Ovary (tissue), 9 donors: ENCODE results near the gene NUMA1. TPM values are rescaled to one million over a fixed set of nuclear protein-coding genes. Genes with fewer than 3 reads are reported as not detected.

Source experiments
- DNase-seq, 5 donors: peaks; one replicate each; pipeline ENCODE4 v3.0.0-alpha.2; 2019 to 2020
- H3K27ac ChIP-seq, 2 donors: fragments of 200-600 bp; one replicate each; pipeline versions ENCODE4 v1.5.1 to v1.8.0; 2019 to 2022
- H3K27me3 ChIP-seq: fragments of 200-600 bp; one replicate; pipeline ENCODE4 v1.8.0; 2022
- H3K36me3 ChIP-seq: fragments of 200-600 bp; sonication (generic); one replicate; pipeline ENCODE4 v1.5.1; 2019
- H3K4me1 ChIP-seq: one replicate; pipeline ENCODE4 v1.8.1; 2013; ENCODE audit warnings: mild to moderate bottlenecking, moderate library complexity; ENCODE audit not compliant: insufficient read depth
- H3K4me3 ChIP-seq: fragments of 200-600 bp; sonication (generic); one replicate; pipeline ENCODE4 v1.5.1; 2017
- H3K9me3 ChIP-seq, 2 donors: fragments of 200-600 bp in 1 of 2; sonication (generic) in 1 of 2; one replicate each; pipeline versions ENCODE4 v1.5.1 to v1.8.1; 2013 to 2019; ENCODE audit warnings: mild to moderate bottlenecking in 1 of 2, moderate library complexity in 1 of 2
- EP300 ChIP-seq: sonication (generic); formaldehyde crosslinking; IDR thresholded peaks from one replicate; pipeline ENCODE4 v1.6.1; 2017; ENCODE audit warnings: antibody characterized with exemption
- POLR2A ChIP-seq: fragments of 450-650 bp; IDR thresholded peaks from one replicate; pipeline ENCODE4 v1.6.1; 2017; ENCODE audit warnings: antibody characterized with exemption, mild to moderate bottlenecking, moderate library complexity
- WGBS, 3 donors: extraction: QIAGEN DNeasy Blood & Tissue Kit in 1 of 3; methylation state at CpG; one replicate each; pipeline versions ENCODE4 v1.1.5 to v1.1.7; 2013 to 2017; 5-methylcytosine and 5-hydroxymethylcytosine counted together
- intact Hi-C, 4 donors: fragments of 100-400 bp; cut with DNase I; formaldehyde crosslinking; loops; one replicate each; pipeline versions ENCODE4 v1.11.0 to v1.15.1; 2022 to 2023
- polyA plus RNA-seq, 2 donors: library from polyadenylated mRNA; stranded (reverse); fragments of 200-250 nt in 1 of 2; fragments of 350-450 nt in 1 of 2; fragmentation: Illumina TruSeq in 1 of 2; extraction: RNeasy Lipid Tissue Mini Kit (QIAGEN cat#74804) in 1 of 2; gene quantifications; one replicate each; pipeline ENCODE4 v1.2.3, GENCODE V29; 2013 to 2014
- total RNA-seq, 7 donors: library from RNA; depleted of rRNA in 2 of 7; stranded (reverse); fragments of >200 nt in 2 of 7; fragmentation: NEBNext Ultra II Directional in 3 of 7; extraction: Animal tissue kit (Norgen Biotek cat#: 25700) in 3 of 7; gene quantifications; one replicate each; pipeline versions ENCODE4 v1.1.0 to v1.2.4, GENCODE V29; 2016 to 2023
- TF ChIP-seq, protein P1 (sequence below), 3 donors: fragments of 450-650 bp in 2 of 3; fragments of 200-600 bp in 1 of 3; IDR thresholded peaks; one replicate each; pipeline versions ENCODE4 v1.5.1 to v1.8.0; 2016 to 2022; ENCODE audit warnings: antibody characterized with exemption in 3 of 3, mild to moderate bottlenecking in 1 of 3
- donor health status: DM: no; HTN: no; CAD: no; lungs with moderate emphysema.
- donor health status: DM: no; HTN: no; CAD: no.
- donor health status: Bipolar disorder and iron deficiency.
- donor health status: DM: yes; HTN: yes; CAD: no.
- donor health status: DM: no; HTN: no; CAD: no.
- donor health status: DM: yes; HTN: yes; CAD: no.

NUMA1 gene
- total and polyA plus RNA-seq, 9 donors, result 156 to 270 (median 235) TPM

DNA sequence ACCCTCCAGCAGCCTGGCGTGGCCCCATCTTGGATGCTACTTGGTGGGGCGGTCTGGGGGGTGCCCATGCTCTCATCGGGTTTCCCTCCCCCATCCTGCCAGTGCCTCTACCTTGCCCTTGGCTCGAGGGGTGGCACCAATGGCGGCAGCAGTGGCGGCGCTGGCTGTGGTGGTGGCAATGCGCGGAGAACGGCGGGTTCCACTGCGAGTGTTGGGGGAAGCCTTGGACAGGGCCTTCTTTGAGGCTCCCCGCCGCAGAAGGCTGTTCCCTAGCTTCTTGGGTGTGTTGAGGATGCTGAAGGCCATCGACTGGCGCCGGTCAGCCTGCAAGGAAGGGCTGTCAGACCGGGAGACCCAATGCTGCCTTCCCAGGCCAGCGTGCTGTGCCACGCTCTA is 76.6 kb downstream of the NUMA1 start:
- no peak overlapping the region for H3K27ac ChIP-seq
- TF ChIP-seq POLR2A, result no peak
- TF ChIP-seq, protein P1, sequence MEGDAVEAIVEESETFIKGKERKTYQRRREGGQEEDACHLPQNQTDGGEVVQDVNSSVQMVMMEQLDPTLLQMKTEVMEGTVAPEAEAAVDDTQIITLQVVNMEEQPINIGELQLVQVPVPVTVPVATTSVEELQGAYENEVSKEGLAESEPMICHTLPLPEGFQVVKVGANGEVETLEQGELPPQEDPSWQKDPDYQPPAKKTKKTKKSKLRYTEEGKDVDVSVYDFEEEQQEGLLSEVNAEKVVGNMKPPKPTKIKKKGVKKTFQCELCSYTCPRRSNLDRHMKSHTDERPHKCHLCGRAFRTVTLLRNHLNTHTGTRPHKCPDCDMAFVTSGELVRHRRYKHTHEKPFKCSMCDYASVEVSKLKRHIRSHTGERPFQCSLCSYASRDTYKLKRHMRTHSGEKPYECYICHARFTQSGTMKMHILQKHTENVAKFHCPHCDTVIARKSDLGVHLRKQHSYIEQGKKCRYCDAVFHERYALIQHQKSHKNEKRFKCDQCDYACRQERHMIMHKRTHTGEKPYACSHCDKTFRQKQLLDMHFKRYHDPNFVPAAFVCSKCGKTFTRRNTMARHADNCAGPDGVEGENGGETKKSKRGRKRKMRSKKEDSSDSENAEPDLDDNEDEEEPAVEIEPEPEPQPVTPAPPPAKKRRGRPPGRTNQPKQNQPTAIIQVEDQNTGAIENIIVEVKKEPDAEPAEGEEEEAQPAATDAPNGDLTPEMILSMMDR (IDR thresholded peaks at IDR 0.05), result no peak
- no peaks in the 10 kb centered on the region for H3K36me3 ChIP-seq
- H3K4me1 ChIP-seq, result peaks cover 3% of the 10 kb centered on the region
- WGBS, 3 donors, result 85 to 92% (median 87%) methylated on average over 20 of the region's 20 CpGs
- H3K27me3 ChIP-seq, result no peaks in the 10 kb centered on the region
- no peak overlapping the region for H3K4me3 ChIP-seq
- no peak for DNase-seq
- intact Hi-C loops, result loop anchor here in 1 of 4 donors (10.0 kb wide), 1 partner anchor 241 kb away; the partner anchor contains the start of gene PHOX2A
- H3K9me3 ChIP-seq, result no peaks in the 10 kb centered on the region

DNA sequence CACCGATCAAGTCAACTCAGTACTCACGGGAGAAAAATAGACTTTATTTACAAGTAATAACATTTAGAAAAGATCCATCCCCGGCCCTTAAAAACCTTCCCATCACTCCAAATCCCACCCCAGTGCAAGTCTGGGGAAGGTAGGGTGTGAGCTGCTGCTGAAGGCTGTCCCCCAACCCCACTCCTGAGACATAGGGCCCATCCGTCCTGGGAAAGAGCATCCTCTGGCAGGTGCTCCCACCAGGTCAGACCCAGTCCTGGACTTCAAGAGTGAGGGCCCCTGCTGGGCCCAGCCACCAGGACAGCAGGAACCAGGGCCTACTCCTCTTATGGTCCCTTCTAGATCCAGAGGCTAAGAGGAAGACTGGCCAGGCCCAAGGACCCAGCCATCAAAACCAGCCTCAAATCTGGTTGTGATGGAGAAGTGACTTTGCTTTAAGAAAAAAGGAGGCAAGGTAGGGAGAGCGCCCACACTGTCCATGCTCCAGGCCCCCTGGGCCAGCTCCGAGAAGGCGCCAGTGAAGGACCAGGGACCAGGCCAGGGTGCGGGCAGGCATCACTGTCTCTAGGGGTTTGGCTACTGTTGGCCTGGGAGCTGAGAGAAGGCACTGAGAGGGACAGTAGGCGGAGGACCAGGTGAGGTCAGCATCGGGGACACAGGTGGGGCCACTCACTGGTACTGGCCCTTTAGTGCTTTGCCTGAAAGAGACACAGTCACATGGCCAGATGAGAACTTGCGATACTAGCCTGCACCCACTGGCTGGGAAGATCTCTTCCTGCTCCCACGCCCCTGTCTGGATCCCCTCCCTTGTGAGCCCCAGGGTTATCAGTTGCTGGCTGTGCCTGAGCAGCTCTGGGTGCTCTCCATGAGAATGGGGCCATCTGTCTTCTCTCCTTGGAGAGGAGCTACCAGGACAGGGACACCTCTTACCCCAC is 77.2 kb downstream of the NUMA1 start:
- no peaks in the 10 kb centered on the region for H3K9me3 ChIP-seq
- H3K36me3 ChIP-seq, result no peaks in the 10 kb centered on the region
- no peak overlapping the region for H3K27ac ChIP-seq
- intact Hi-C loops, result loop anchor here in 1 of 4 donors (10.0 kb wide), 1 partner anchor 242 kb away; the partner anchor contains the start of gene PHOX2A
- no peaks in the 10 kb centered on the region for H3K27me3 ChIP-seq
- no peak overlapping the region for H3K4me3 ChIP-seq
- no peak for DNase-seq
- H3K4me1 ChIP-seq, result peaks cover 3% of the 10 kb centered on the region
- WGBS, 3 donors, result 73 to 80% (median 78%) methylated on average over 12 of the region's 12 CpGs
- TF ChIP-seq POLR2A, result no peak
- TF ChIP-seq, protein P1 (IDR thresholded peaks at IDR 0.05), result no peak
- TF ChIP-seq EP300, result no peak

DNA sequence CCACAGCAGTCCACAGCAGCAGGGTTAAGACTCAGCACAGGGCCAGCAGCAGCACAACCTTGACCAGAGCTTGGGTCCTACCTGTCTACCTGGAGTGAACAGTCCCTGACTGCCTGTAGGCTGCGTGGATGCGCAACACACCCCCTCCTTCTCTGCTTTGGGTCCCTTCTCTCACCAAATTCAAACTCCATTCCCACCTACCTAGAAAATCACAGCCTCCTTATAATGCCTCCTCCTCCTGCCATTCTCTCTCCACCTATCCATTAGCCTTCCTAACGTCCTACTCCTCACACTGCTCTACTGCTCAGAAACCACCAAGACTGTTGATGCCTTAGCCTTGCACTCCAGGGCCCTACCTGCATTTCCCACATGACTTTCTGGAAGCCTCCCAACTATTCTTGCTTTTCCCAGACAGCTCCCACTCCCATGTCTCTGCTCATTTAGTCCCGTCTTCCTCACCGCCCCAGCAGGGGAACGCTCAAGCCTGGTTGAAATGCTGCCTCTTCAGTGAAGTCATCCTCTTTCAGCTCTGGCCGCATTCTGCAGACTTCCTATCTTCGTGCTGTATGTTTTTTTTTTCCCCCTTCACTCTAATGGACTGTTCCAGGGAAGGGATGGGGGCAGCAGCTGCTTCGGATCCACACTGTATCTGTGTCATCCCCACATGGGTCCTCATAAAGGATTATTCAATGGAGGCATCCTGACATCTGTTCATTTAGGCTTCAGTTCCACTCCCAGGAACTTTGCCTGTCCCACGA is 78.3 kb downstream of the NUMA1 start:
- intact Hi-C loops, result loop anchor here in 1 of 4 donors (10.0 kb wide), 1 partner anchor 243 kb away; the partner anchor contains the start of gene PHOX2A
- Histone ChIP-seq H3K27ac (no peak overlapping the region), H3K4me3 (no peak overlapping the region), H3K27me3 (no peaks in the 10 kb centered on the region), H3K36me3 (no peaks in the 10 kb centered on the region), H3K9me3 (no peaks in the 10 kb centered on the region), H3K4me1 (peaks cover 3% of the 10 kb centered on the region)
- DNase-seq, result no peak
- no peak for TF ChIP-seq POLR2A
- TF ChIP-seq, protein P1 (IDR thresholded peaks at IDR 0.05), result no peak
- WGBS, 3 donors, result 46% methylated on average over 10 of the region's 10 CpGs

DNA sequence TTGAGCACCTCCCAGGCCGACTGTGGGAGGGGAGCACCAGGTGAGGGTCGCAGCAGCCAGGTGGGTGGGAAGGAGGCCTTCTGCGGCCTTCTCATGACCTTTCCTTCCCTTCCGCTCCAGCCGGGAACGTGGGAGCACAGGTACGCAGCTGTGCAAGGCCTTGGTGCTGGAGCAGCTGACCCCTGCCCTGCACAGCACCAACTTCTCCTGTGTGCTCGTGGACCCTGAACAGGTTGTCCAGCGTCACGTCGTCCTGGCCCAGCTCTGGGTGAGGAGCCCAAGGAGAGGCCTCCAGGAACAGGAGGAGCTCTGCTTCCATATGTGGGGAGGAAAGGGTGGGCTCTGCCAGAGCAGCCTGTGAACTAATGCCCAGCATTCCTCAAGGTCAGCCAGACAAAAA is 79.1 kb downstream of the NUMA1 start:
- Histone ChIP-seq H3K4me1 (peaks cover 3% of the 10 kb centered on the region), H3K4me3 (no peak overlapping the region), H3K36me3 (no peaks in the 10 kb centered on the region), H3K9me3 (no peaks in the 10 kb centered on the region), H3K27me3 (no peaks in the 10 kb centered on the region), H3K27ac (no peak overlapping the region)
- no peak for DNase-seq
- 71 to 81% (median 72%) methylated on average over 11 of the region's 11 CpGs for WGBS, 3 donors
- intact Hi-C loops, result loop anchor here in 1 of 4 donors (10.0 kb wide), 1 partner anchor 244 kb away; the partner anchor contains the start of gene PHOX2A
- no peak for TF ChIP-seq EP300
- TF ChIP-seq, protein P1 (IDR thresholded peaks at IDR 0.05), result no peak
- TF ChIP-seq POLR2A, result no peak
